ENCODE measurements around the gene PLCB4.
"Not testable (repeated sequence)": the region's sequence is repeated elsewhere in the genome, so short reads cannot be mapped to it uniquely, and the experiment has no call there.

Gene PLCB4

DNA sequence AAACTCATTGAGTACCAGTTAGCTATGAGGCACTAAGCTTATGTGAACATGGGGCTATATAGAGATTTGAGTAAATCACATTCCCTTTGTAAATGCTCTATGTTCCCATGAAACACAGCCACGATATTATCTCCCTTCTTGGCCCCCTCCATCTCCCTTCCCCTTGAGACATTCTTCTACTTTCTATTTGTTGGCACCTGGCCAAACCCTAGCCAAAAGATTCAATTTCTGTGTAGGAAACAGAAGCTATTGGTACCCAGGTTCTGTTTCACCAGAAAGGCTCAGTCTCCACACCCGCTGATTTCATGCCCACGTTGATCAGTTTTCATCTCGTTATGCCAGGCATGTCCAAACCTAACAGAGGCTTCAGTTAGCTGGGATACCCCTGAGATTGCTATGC, 300.0 kb downstream of the PLCB4 start:
- DNase-seq, result no peak

DNA sequence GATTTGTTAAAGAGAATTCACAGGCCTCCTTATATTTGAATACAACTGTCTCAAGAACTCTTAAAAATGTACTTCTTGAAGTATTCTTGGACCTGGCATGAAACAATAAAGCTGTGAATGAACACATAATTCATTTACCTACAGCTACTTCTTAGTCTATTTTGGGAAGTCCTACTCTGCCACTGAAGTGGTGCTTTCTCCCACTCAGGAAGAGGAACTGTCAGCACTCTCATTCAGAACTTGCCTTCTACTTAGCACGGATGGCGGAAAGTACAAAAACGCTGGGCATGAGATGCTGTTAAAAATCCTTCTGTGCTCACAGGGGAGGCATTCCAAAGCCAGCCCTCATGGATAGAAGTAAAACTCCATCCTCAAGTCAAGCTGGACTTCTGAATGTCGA, 300.7 kb downstream of the PLCB4 start:
- DNase-seq, result no peak

DNA sequence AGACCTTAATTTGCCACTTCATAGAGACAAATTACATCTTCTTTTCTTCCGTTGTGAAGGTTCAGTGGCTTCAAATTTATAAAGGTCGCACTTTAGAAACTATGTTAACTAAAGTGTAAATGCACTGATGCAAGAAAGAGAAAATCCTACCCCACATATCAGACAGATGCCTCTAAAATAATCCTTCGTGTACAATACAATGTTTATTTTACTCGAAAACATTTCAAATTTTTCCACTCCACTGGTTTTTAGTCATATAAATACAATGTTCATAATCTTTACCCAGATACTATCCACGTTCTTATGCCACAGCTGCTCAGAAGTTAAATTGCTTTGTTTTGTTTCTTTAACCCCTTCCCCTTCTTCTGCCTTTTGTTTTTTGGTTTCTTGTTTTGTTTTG, 305.2 kb downstream of the PLCB4 start:
- DNase-seq, result peak; percentile 44

DNA sequence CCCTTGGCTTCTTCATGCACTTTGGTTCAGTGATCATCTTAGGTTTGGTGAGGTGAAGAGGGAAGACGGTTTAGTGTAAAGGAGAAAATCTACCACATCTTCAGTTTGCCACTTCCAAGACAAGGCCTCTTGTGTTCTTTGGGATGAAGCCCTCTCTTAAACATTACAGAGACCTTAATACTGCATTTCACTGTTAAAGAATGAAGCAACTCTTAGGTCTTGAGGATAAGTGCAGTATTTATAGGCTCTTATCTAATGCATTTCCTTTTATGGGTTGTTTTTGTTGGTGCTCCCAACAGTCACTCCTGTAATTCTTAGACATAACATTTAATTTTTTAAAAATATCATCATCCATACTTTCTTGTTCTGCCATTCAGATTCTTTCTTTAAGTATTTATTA, 305.6 kb downstream of the PLCB4 start:
- peak; percentile 65 for DNase-seq

DNA sequence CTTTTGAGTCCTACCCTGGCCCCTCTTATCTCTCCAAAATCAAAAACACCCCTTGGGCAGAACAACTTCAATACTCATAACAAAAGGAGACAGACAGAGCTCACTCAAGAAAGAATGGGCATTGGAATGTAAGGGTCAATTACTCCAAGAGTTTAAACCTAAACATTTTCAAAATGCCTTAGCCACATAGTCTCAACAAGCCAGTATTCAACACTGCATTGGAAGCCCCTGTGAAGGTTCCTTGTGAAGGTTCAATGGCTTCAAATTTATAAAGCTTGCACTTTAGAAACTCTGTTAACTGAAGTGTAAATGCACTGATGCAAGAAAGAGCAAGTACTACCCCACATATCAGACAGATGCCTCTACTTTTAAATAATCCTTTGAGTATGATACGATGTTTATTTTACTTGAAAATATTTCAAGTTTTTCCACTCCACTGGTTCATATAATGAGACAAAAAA, 306.4 kb downstream of the PLCB4 start:
- peak; percentile 60 for DNase-seq

DNA sequence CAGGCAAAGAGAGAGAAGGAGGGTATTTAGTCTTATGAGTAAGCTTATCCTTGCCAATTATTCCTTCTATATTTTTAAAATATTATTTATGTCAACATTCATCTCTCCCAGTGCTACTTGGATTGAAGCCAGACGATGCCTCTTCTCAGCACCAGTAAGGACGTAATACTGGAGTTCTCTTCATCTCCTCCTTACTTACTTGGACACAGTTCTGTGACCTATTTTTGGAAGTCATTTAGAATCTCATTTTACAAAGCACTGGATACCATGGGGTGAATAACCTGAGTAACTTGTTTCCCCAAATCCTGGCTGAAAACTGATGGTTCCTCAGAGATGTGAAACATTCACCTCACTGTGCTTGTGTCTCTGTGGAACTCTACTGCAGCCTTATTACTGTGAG, 308.1 kb downstream of the PLCB4 start:
- no peak for DNase-seq

DNA sequence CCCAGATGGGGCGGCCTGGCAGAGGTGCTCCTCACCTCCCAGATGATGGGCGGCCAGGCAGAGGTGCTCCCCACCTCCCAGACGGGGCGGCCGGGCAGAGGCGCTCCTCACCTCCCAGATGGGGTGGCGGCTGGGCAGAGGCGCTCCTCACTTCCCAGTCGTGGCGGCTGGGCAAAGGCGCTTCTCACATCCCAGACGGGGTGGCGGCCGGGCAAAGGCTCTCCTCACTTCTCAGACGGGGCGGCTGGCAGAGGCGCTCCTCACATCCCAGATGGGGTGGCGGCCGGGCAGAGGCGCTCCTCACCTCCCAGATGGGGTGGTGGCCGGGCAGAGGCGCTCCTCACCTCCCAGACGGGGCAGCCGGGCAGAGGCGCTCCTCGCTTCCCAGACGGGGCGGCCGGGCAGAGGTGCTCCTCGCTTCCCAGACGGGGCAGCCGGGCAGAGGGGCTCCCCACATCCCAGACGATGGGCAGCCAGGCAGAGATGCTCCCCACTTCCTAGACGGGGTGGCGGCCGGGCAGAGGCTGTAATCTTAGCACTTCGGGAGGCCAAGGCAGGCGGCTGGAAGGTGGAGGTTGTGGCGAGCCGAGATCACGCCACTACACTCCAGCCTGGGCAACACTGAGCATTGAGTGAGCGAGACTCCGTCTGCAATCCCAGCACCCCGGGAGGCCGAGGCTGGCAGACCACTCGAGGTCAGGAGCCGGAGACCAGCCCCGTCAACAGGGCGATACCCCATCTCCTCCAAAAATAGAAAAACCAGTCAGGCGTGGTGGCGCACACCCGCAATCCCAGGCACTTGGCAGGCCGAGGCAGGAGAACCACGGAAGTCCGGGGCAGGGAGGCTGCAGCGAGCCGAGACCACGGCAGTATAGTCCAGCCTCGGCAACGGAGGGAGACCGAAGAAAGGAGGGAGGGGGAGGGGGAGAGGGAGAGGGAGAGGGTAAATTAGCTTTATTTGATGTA, 316.7 kb downstream of the PLCB4 start:
- not testable (repeated sequence) for DNase-seq

DNA sequence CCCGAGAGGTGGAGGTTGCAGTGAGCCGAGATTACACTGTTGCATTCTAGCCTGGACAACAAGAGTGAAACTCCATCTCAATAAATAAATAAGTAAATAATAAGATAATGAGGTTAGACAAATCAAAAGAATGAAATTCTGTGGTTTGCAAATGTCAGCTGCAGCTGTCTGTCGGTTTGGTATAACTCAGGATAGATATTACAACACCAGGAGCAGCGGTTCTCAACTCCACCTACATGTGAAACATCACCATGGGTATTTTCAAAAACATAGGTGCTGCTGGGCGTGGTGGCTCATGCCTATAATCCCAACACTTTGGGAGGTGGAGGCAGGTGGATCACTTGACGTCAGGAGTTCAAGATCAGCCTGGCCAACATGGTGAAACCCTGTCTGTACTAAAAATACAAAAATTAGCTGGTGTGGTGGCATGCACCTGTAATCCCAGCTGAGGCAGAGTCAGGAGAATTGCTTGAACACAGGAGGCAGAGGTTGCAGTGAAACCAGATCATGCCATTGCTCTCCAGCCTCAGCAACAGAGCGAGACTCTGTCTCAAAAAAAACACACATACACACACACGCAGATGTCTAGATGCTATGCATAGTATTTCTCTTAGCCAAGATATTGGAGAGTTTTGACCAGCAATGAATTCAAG, 319.4 kb downstream of the PLCB4 start:
- DNase-seq, result no peak

DNA sequence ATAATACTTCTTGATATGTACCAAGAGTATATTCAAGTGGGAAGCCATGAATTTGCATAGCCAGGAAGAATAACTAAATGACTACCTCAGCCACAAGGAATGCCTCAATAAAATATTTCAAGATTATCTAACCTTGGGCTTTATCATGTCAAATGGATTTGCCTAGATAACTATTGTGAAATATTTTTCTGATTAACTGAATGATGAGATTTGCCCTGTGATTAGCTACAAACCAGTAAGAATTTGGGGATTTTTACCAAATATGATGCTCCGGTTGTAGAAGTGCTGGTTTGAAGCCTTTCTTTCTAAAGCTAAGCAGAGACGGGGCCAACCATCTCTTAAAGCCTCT, 319.9 kb downstream of the PLCB4 start:
- no peak for DNase-seq

DNA sequence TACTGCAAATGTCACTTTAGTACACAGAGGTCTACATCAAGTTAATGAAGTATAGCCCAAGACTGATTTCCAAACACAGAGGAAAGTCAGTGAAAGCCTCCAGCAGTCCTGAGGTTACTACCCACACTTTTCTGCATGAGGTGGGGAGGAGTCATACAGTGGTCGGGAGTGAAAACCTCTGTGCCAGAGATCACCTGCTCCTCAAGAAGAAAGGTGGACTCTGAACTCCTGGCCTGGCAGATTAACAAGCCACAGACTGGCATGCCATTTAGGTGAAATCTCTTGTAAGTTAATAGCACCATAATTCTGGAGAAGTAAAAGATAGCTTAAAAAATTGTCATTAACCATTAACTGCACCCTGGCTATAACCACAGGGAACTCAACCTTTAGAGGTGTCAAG, 320.5 kb downstream of the PLCB4 start:
- no peak for DNase-seq

DNA sequence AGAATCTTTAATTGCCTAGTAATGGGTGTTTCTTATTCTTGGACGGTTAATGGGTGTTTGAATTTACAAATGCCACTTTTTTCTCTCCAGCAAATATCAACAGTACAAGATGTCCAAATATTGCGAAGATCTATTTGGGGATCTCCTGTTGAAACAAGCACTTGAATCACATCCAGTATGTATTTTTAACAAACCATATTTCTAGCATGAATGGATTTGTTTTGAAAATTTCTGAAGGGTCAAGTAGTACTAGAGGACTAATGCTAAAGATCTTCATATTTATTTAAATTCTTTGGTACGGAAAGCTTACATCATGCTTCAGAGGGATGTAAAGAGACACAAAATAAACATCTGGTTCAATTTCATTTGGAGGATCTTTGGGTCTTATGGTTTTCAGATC, 321.6 kb downstream of the PLCB4 start:
- DNase-seq, result no peak

DNA sequence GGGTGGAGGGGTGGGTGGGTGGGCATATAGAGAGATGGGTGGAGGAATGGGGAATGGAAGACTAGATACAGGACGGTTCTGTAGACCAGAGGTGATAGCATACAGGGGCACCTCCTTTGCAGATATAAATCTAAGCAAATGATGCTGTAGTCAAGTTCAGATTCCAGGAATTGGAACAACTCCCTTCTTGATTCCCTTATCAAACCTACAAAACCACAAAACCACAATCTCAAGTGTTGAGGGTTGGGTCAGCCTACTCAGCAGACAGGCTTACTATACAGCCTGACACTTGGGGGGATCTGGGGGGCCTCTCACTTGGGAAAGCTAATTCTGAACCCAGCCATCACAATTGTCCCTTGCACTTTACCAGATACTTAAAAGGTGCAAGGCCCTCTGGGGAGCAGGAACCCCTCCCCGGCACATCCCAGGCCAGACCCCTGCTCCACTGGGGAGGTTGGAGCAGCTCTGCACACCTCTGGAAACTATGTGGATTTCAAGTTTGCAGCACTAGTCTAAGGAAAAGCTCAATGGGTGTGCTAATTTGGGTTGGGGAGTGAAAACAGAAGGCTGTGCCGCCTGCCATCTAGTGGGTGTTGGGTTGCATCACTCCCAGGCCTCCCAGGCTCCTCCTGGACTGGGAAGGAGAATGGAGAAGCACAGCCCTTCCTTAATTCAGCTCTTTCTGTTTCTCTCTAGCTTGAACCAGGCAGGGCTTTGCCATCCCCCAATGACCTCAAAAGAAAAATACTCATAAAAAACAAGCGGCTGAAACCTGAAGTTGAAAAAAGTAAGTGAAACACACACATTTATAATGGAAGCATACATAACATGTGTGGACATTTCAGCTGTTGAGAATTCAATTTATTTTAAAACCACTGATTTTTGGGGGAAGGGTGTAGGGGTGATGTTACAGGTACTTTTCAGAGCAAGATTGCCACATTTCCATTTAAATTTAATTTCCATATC, 324.3 kb downstream of the PLCB4 start:
- DNase-seq, result peak; percentile 74

DNA sequence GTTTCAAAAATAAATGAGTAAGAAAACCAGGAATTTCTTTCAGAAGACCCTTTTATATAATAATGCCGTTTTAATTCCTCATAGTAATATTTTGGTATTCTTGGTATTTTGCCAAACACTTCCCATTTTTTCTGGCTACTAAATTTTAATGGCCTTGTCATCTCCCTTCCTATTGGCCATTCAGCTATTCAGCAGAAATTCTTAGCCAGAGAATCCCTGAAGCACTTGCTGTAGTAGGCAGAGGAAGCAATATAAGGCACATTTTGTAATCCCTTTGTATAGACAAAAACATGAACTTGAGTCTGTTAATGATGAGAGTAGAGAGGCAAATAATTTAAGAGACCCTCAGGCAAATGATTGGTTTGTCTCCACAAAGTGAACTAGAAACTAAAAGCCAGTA, 327.1 kb downstream of the PLCB4 start:
- peak; percentile 9 for DNase-seq

DNA sequence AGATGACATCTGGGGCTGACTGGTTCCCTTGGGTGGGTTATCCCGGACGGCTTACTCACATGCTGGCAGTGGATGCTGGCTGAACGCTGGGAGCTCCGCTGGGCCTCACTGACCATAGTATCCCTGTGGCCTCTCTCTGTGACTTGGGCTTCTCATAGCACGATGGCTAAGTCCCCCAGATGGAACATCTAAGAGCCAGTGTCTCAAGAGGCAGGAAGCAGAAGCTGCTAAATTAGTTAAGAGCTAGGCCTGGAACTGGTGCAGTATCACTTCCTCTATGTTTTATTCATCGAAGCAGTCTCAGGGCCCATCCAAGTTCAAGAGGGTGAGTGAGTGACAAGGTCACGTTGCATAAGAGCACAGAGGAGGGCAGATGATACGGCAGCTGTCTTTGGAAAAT, 329.0 kb downstream of the PLCB4 start:
- DNase-seq, result no peak

DNA sequence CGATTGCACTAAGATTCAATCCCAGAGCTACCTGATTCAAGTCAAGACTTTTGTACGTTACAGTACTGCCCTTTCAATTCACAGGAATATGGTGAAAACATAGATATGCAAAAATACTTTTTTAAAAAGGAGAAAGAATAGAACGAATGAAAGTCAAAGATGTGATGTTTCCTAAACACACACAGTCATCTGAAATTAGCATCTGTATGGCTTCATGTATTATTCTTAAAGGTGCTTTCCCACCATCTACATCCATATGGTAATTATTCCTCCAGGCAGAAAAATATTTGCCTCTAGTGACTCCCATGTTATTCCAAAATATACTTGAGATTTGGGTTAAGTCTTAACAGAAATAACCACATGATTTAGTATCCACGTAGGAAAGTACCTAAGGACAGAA, 330.0 kb downstream of the PLCB4 start:
- no peak for DNase-seq

DNA sequence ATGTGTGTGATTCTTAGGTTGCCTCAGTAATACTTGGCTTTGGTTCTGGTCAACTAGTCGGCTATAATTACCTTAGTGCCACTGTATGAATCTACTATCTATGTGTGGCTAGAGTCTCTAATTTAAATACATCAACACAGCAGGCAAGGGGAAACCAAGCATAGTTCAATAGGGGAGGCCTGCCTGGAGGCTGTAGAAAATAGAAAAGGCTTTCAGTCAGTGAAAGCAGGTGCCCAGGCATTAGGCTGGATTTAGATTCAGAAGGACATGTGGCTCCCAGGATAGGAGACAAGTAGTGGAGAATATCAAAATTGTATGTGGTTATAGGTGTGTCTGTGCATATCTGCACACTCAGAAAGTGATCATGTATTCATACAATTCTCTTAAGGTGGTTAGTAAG, 330.4 kb downstream of the PLCB4 start:
- no peak for DNase-seq

DNA sequence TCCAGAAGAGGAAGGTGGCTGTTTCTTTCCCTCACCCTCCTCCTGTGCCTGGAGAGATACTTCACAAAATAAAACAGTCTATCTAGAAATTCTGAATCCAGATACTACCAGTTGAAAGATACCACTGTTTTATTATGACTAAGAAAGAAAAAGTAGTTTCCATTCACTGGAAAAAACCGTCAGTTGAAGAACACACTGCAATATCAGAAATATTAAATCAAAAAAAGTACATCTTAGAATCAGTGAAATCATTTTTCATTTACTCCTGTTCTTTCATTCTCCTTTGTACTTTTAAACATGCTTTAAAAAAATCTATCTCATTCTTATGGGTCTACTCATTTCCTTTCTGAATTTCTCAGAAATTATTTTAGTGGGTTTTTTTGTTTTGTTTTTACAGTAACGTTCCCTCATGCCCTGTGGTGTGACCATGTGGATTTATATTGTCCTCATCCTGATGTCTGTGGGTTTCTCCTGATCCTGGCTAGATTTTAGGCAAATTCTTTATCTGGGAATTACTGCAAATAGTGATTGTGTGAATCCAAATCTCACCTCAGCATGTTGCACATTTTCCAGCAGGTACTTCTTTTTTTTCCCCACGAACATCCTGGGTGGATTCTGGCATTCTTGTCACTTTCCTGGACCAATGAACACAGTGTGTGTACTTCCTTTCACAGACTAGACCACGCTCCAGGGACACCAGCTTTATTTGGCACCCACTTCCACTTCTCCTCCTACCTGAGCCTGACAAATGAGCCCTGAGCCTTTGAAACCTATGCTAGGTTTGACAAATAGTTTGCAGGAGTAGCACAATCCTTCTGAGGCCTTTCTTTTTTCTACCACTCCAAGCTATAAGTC, 331.5 kb downstream of the PLCB4 start:
- peak; percentile 70 for DNase-seq

DNA sequence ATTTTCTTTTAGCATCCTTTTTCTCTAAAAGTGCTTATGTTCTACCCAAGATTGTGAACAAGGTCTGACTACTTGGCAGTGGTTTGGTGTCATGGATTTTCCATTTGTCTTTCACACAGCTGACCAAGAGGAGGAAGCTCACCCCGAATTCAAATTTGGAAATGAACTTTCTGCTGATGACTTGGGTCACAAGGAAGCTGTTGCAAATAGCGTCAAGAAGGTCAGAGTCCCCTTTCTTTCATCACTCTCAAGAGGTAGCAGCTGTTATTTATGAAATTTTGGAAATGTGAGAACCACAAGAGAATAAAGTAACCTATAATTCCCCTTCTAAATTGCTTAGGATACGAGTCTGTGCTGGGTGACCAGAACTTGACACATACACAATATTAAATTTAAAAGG, 332.5 kb downstream of the PLCB4 start:
- DNase-seq, result no peak

DNA sequence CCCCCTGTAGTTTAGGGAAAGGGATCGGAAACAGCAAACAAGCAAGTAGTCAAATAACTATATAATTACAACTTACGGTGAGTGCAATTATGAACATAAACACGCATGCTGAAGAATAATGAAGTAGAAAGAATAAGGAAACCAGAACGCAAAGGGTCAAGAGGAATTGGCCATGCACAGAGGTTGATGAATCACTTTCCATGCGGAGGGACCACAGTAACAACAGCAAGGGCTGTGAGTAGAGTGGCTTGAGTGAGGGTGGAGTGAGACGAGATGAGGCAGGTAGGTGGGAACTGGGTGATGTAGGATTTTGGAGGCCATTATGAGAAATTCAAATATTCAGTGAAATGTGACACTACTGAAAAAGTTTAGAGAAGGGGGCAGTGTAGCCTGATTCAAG, 333.3 kb downstream of the PLCB4 start:
- no peak for DNase-seq

DNA sequence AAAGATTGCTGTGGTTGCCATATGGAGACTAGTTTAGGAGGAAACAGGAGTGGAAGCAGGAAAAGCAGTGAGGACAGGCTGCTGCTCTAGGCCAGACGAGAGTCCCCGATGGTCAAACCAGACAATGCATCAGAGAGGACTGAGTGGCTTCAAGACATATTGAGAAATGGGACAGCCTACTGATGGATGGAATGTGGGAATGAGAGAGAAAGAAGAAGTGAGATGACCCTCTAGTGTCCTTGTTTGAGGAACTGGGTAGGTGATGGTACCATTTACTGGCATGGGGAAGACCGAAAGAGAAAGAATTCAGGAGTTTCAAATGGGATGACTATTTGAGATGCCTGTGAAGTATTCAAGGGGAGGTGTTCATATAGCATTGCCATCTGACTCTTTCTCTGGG, 333.7 kb downstream of the PLCB4 start:
- DNase-seq, result no peak

DNA sequence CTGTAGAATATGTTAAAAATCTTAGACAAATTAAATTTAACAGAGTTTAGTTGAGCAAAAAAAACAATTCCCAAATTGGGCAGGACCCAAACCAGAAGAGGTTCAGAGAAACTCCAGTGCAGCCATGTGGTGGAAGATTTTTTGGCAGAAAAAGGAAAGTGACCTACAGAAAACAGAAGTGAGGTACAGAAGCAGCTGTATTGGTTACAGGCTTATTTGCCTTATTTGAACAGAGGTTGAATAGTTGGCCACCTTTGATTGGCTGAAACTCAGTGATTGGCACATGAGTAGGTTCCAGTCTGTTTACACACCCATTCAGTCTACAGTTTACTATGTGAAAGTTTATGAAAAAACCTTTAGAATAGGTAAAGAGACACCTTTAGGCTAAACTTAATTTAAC, 334.6 kb downstream of the PLCB4 start:
- no peak for DNase-seq
